ENCODE data around the gene DEK. TPM values are rescaled to one million over a fixed set of nuclear protein-coding genes. Genes with fewer than 3 reads are reported as not detected.
A peak's percentile ranks its signal among the peaks of the same experiment; 100 is the strongest.

The DEK gene
- total RNA-seq, 2 experiments from 2014 or later: 235 to 267 TPM

GRCh38 chr6:18249271-18249670 lies 15.1 kb downstream of the DEK start:
- Histone ChIP-seq H3K9me3 (ENCODE audit: low read length) (no peaks in the 10 kb centered on the region), H4K20me1 (ENCODE audit: insufficient read depth, low read length) (0 out of 2 replicates have a peak, but pooled peaks cover 17% of the 10 kb centered on the region), H3K36me3 (ENCODE audit: insufficient read depth, low read length) (peaks cover 100% of the 10 kb centered on the region), H3K9me2 (ENCODE audit: insufficient read depth, low read length) (no peaks in the 10 kb centered on the region), H3K4me3 (ENCODE audit: low read depth, low read length, poor library complexity, severe bottlenecking) (no peak overlapping the region), H3K27ac (ENCODE audit: low read depth, low read length, poor library complexity, severe bottlenecking) (no peak overlapping the region), H3K4me1 (ENCODE audit: insufficient read depth, low read length, poor library complexity, severe bottlenecking) (no peaks in the 10 kb centered on the region), H3K4me2 (ENCODE audit: low read length) (no peak overlapping the region), H2AFZ (ENCODE audit: low read length) (no peak overlapping the region), H3K79me2 (ENCODE audit: insufficient read depth, low read depth, low read length) (peaks cover 90% of the 10 kb centered on the region; the same call in 1 of the 2 replicates)
- TSS peak; percentile 7 for BruUV-seq (replicated peaks)
- ChIA-PET CTCF (ENCODE audit: unreplicated experiment) (no interaction called here), POLR2A (interaction anchor here (0.8 kb wide), 1 partner anchor 9 kb away, joined by 4 read pairs; no protein-coding TSS in a partner anchor)
- no peak for DNase-seq (ENCODE audit: low spot score)
- TF ChIP-seq CTCF (conservative IDR thresholded peaks at IDR 0.05; ENCODE audit: low read length): no peak
- TF ChIP-seq EZH2phosphoT487 (IDR thresholded peaks at IDR 0.05; ENCODE audit: borderline replicate concordance, low read depth, low read length): no peak
- intact Hi-C loops (cut with micrococcal nuclease; ENCODE audit: unreplicated experiment): no loop called here

GRCh38 chr6:18248698-18249097 lies 15.6 kb downstream of the DEK start:
- H3K9me2 ChIP-seq (ENCODE audit: insufficient read depth, low read length): no peaks in the 10 kb centered on the region
- no peak for DNase-seq (ENCODE audit: low spot score)
- no peak overlapping the region for H3K27ac ChIP-seq (ENCODE audit: low read depth, low read length, poor library complexity, severe bottlenecking)
- H3K4me2 ChIP-seq (ENCODE audit: low read length): no peak overlapping the region
- intact Hi-C loops (cut with micrococcal nuclease; ENCODE audit: unreplicated experiment): no loop called here
- no peaks in the 10 kb centered on the region for H3K9me3 ChIP-seq (ENCODE audit: low read length)
- TF ChIP-seq EZH2phosphoT487 (IDR thresholded peaks at IDR 0.05; ENCODE audit: borderline replicate concordance, low read depth, low read length): no peak
- no peak for TF ChIP-seq CTCF (conservative IDR thresholded peaks at IDR 0.05; ENCODE audit: low read length)
- H3K36me3 ChIP-seq (ENCODE audit: insufficient read depth, low read length): peaks cover 100% of the 10 kb centered on the region
- BruUV-seq (replicated peaks): no TSS peak
- ChIA-PET POLR2A (no interaction called here), CTCF (ENCODE audit: unreplicated experiment) (no interaction called here)
- no peak overlapping the region for H3K4me3 ChIP-seq (ENCODE audit: low read depth, low read length, poor library complexity, severe bottlenecking)
- no peaks in the 10 kb centered on the region for H3K4me1 ChIP-seq (ENCODE audit: insufficient read depth, low read length, poor library complexity, severe bottlenecking)
- H3K79me2 ChIP-seq (ENCODE audit: insufficient read depth, low read depth, low read length): peaks cover 94% of the 10 kb centered on the region; the same call in 1 of the 2 replicates
- H2AFZ ChIP-seq (ENCODE audit: low read length): no peak overlapping the region
- H4K20me1 ChIP-seq (ENCODE audit: insufficient read depth, low read length): 0 out of 2 replicates have a peak, but pooled peaks cover 17% of the 10 kb centered on the region

GRCh38 chr6:18247002-18247401 lies 17.3 kb downstream of the DEK start:
- no peaks in the 10 kb centered on the region for H3K9me3 ChIP-seq (ENCODE audit: low read length)
- H3K4me1 ChIP-seq (ENCODE audit: insufficient read depth, low read length, poor library complexity, severe bottlenecking): no peaks in the 10 kb centered on the region
- no peak for DNase-seq (ENCODE audit: low spot score)
- peaks cover 90% of the 10 kb centered on the region; the same call in 1 of the 2 replicates for H3K79me2 ChIP-seq (ENCODE audit: insufficient read depth, low read depth, low read length)
- ChIA-PET POLR2A (interaction anchor here (0.6 to 1.2 kb wide), 6 partner anchors 11 to 295 kb away, joined by 3 to 6 read pairs (median 4); no protein-coding TSS in a partner anchor), CTCF (ENCODE audit: unreplicated experiment) (no interaction called here)
- H3K9me2 ChIP-seq (ENCODE audit: insufficient read depth, low read length): no peaks in the 10 kb centered on the region
- H3K36me3 ChIP-seq (ENCODE audit: insufficient read depth, low read length): peaks cover 100% of the 10 kb centered on the region
- TF ChIP-seq CTCF (conservative IDR thresholded peaks at IDR 0.05; ENCODE audit: low read length): no peak
- no peak for TF ChIP-seq EZH2phosphoT487 (IDR thresholded peaks at IDR 0.05; ENCODE audit: borderline replicate concordance, low read depth, low read length)
- H3K4me3 ChIP-seq (ENCODE audit: low read depth, low read length, poor library complexity, severe bottlenecking): no peak overlapping the region
- intact Hi-C loops (cut with micrococcal nuclease; ENCODE audit: unreplicated experiment): no loop called here
- no peak overlapping the region for H3K4me2 ChIP-seq (ENCODE audit: low read length)
- H2AFZ ChIP-seq (ENCODE audit: low read length): no peak overlapping the region
- no TSS peak for BruUV-seq (replicated peaks)
- no peak overlapping the region for H3K27ac ChIP-seq (ENCODE audit: low read depth, low read length, poor library complexity, severe bottlenecking)
- H4K20me1 ChIP-seq (ENCODE audit: insufficient read depth, low read length): 0 out of 2 replicates have a peak, but pooled peaks cover 10% of the 10 kb centered on the region

Data from OCI-LY7 (cell line).